NCI-H345 treated with DMSO at 0.1 percent for 48 hours (cell line): ENCODE measurements around the gene GFRA3.
"Not testable (repeated sequence)": the region's sequence is repeated elsewhere in the genome, so short reads cannot be mapped to it uniquely, and the experiment has no call there.

ENCODE experiments used
- DNase-seq: peaks from one replicate; lab custom pipeline; 2025; ENCODE audit not compliant: unreplicated experiment; lab: John Stamatoyannopoulos, UW

GFRA3 gene

GRCh38 chr5:138247800-138248199 is 26.6 kb downstream of the GFRA3 start:
- not testable (repeated sequence) for DNase-seq

GRCh38 chr5:138246822-138247221 is 27.6 kb downstream of the GFRA3 start:
- no peak for DNase-seq

GRCh38 chr5:138246334-138246733 is 28.1 kb downstream of the GFRA3 start:
- DNase-seq, result no peak

- DNase-seq, result no peak
These were observed 28.7 kb downstream of the GFRA3 start for GRCh38 chr5:138245717-138246116.

- no peak for DNase-seq
These were observed 30.6 kb downstream of the GFRA3 start for GRCh38 chr5:138243794-138244193.

- no peak for DNase-seq
These were observed 32.5 kb downstream of the GFRA3 start for GRCh38 chr5:138241688-138242571.

GRCh38 chr5:138240650-138241385 is 33.6 kb downstream of the GFRA3 start:
- DNase-seq, result no peak

- DNase-seq, result no peak
These were observed 36.4 kb downstream of the GFRA3 start for GRCh38 chr5:138238034-138238433.

GRCh38 chr5:138234651-138235050 is 39.8 kb downstream of the GFRA3 start:
- no peak for DNase-seq

GRCh38 chr5:138233280-138233679 is 41.1 kb downstream of the GFRA3 start:
- no peak for DNase-seq

GRCh38 chr5:138230981-138231589 is 43.3 kb downstream of the GFRA3 start:
- peak; percentile 51 for DNase-seq

- DNase-seq, result no peak
These were observed 44.2 kb downstream of the GFRA3 start for GRCh38 chr5:138230261-138230660.

GRCh38 chr5:138229387-138229786 is 45.0 kb downstream of the GFRA3 start:
- no peak for DNase-seq

- DNase-seq, result no peak
These were observed 47.5 kb downstream of the GFRA3 start for GRCh38 chr5:138226910-138227309.

GRCh38 chr5:138224712-138225111 is 49.7 kb downstream of the GFRA3 start:
- no peak for DNase-seq

GRCh38 chr5:138223532-138223931 is 50.9 kb downstream of the GFRA3 start:
- DNase-seq, result no peak

GRCh38 chr5:138216799-138217198 is 57.6 kb downstream of the GFRA3 start:
- no peak for DNase-seq

GRCh38 chr5:138213161-138214029 is 61.0 kb downstream of the GFRA3 start, which contains the start of gene CDC23:
TSS of gene CDC23 (minus strand) at chr5:138213323. CDS start at chr5:138213312, 11 bp downstream.
- DNase-seq, result peak; percentile 99

- no peak for DNase-seq
These were observed 61.6 kb downstream of the GFRA3 start for GRCh38 chr5:138212828-138213160.

GRCh38 chr5:138210985-138211384 is 63.4 kb downstream of the GFRA3 start:
- DNase-seq, result no peak
